Loucy (cell line): ENCODE results near the gene MINDY2.

Source experiments
- H2AFZ ChIP-seq: fragments of 200-600 bp; sonication (generic); 2 replicates; pipeline ENCODE4 v1.6.0; 2016; ENCODE audit warnings: antibody characterized with exemption, mild to moderate bottlenecking, low read length, moderate library complexity
- H3F3A ChIP-seq: fragments of 200-600 bp; 2 replicates; pipeline ENCODE4 v1.6.0; 2016; ENCODE audit warnings: antibody characterized with exemption, low read depth, mild to moderate bottlenecking
- H3K27me3 ChIP-seq: fragments of 200-600 bp; sonication (generic); 2 replicates; pipeline ENCODE4 v1.6.1; 2014; ENCODE audit warnings: low read length, mild to moderate bottlenecking; ENCODE audit not compliant: insufficient read depth, poor library complexity, severe bottlenecking
- H3K36me3 ChIP-seq: fragments of 200-600 bp; sonication (generic); 2 replicates; pipeline ENCODE4 v1.6.1; 2016; ENCODE audit warnings: low read length; ENCODE audit not compliant: insufficient read depth
- H3K4me1 ChIP-seq: fragments of 200-600 bp; sonication (generic); 2 replicates; pipeline ENCODE4 v1.5.1; 2014; ENCODE audit warnings: low read length, mild to moderate bottlenecking; ENCODE audit not compliant: insufficient read depth, poor library complexity, severe bottlenecking
- H3K4me2 ChIP-seq: fragments of 200-600 bp; sonication (generic); 2 replicates; pipeline ENCODE4 v1.6.0; 2014; ENCODE audit warnings: antibody characterized with exemption, low read length, low read depth, mild to moderate bottlenecking; ENCODE audit not compliant: poor library complexity, severe bottlenecking
- H3K4me3 ChIP-seq: fragments of 200-600 bp; sonication (generic); 2 replicates; pipeline ENCODE4 v1.5.1; 2014; ENCODE audit warnings: low read length, mild to moderate bottlenecking, mixed read lengths; ENCODE audit not compliant: poor library complexity, severe bottlenecking
- H3K79me2 ChIP-seq: fragments of 200-600 bp; sonication (generic); 2 replicates; pipeline ENCODE4 v1.6.1; 2014; ENCODE audit warnings: low read length; ENCODE audit not compliant: insufficient read depth
- H3K9ac ChIP-seq: fragments of 200-600 bp; sonication (generic); 2 replicates; pipeline ENCODE4 v1.6.0; 2014; ENCODE audit warnings: mild to moderate bottlenecking, low read depth, low read length, moderate library complexity; ENCODE audit not compliant: poor library complexity, severe bottlenecking
- H3K9me2 ChIP-seq: fragments of 200-600 bp; sonication (generic); replicated peaks from 2 replicates; pipeline ENCODE4 v1.6.1; 2016; ENCODE audit warnings: low read depth, low read length, mixed read lengths
- H3K9me3 ChIP-seq: fragments of 200-600 bp; sonication (generic); 2 replicates; pipeline ENCODE4 v1.6.1; 2014; ENCODE audit warnings: mild to moderate bottlenecking, antibody characterized with exemption, low read length, low read depth; ENCODE audit not compliant: insufficient read depth
- H4K20me1 ChIP-seq: fragments of 200-600 bp; sonication (generic); 2 replicates; pipeline ENCODE4 v1.6.0; 2014; ENCODE audit warnings: antibody characterized with exemption, low read length, mild to moderate bottlenecking; ENCODE audit not compliant: insufficient read depth, poor library complexity, severe bottlenecking
- CTCF ChIP-seq: fragments of 200-600 bp; sonication (generic); conservative IDR thresholded peaks from 2 replicates; pipeline ENCODE4 v1.5.1; 2014; ENCODE audit warnings: mild to moderate bottlenecking, antibody characterized with exemption, low read length
- EZH2phosphoT487 ChIP-seq: fragments of 200-600 bp; IDR thresholded peaks from 2 replicates; pipeline ENCODE4 v1.6.1; 2018; ENCODE audit warnings: antibody characterized with exemption, mild to moderate bottlenecking, moderate library complexity, borderline replicate concordance

Gene MINDY2

GRCh38 chr15:58770519-58770856, 614 bp upstream of the MINDY2 start:
- TF ChIP-seq EZH2phosphoT487 (no peak), CTCF (0 out of 2 replicates have a peak, but pooled peaks have one; percentile 7)
- Histone ChIP-seq H2AFZ (peak overlapping the region; percentile 90), H3F3A (0 out of 2 replicates have a peak, but pooled peaks cover 3% of the 10 kb centered on the region), H3K36me3 (no peaks in the 10 kb centered on the region), H3K27me3 (no peaks in the 10 kb centered on the region), H3K4me3 (peak overlapping the region; percentile 82), H3K4me1 (peaks cover 43% of the 10 kb centered on the region), H4K20me1 (peaks cover 6% of the 10 kb centered on the region), H3K9ac (peak overlapping the region; percentile 85), H3K9me3 (no peaks in the 10 kb centered on the region), H3K4me2 (peak overlapping the region; percentile 77), H3K79me2 (peaks cover 42% of the 10 kb centered on the region), H3K9me2 (no peaks in the 10 kb centered on the region)

GRCh38 chr15:58771621-58772250, 634 bp downstream of the MINDY2 start:
- H3K9me3 ChIP-seq = no peaks in the 10 kb centered on the region
- H3K4me2 ChIP-seq = peak overlapping the region; percentile 91
- no peaks in the 10 kb centered on the region for H3K27me3 ChIP-seq
- H4K20me1 ChIP-seq = peaks cover 10% of the 10 kb centered on the region
- H2AFZ ChIP-seq = peak overlapping the region; percentile 96
- peaks cover 54% of the 10 kb centered on the region for H3K79me2 ChIP-seq
- no peaks in the 10 kb centered on the region for H3K36me3 ChIP-seq
- 0 out of 2 replicates have a peak, but pooled peaks cover 3% of the 10 kb centered on the region for H3F3A ChIP-seq
- peaks cover 53% of the 10 kb centered on the region for H3K4me1 ChIP-seq
- peak overlapping the region; percentile 82 for H3K4me3 ChIP-seq
- no peaks in the 10 kb centered on the region for H3K9me2 ChIP-seq
- peak overlapping the region; percentile 85 for H3K9ac ChIP-seq
- TF ChIP-seq EZH2phosphoT487 = no peak
- no peak for TF ChIP-seq CTCF

DNA sequence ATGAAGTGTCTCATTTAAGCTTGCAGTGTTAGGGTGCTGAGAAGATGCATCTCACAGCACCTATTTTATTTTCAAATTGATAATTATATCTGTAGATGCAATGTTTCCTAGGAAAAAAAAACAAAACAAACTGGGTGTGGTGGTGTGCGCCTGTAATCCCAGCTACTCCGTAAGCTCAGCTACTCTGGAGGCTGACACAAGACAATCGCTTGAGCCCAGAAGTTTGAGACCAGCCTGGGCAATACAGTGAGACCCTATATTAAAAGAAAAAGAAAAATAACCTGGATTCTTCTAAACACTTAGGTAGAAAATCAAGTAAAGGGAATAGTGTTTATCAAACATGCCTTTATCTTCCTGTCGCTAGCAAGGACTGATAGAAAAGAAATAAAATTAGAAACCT, 1.9 kb downstream of the MINDY2 start:
- Histone ChIP-seq H3K36me3 (no peaks in the 10 kb centered on the region), H3K27me3 (no peaks in the 10 kb centered on the region), H3K4me1 (peaks cover 58% of the 10 kb centered on the region)

More for the DNA sequence above, 1.9 kb downstream of the MINDY2 start:
- no peaks in the 10 kb centered on the region for H3K9me3 ChIP-seq
- H3K9ac ChIP-seq = peak overlapping the region; percentile 17
- H3K4me2 ChIP-seq = peak overlapping the region; percentile 91
- H3K4me3 ChIP-seq = peak overlapping the region; percentile 82
- no peaks in the 10 kb centered on the region for H3K9me2 ChIP-seq
- H3K79me2 ChIP-seq = peaks cover 61% of the 10 kb centered on the region
- peaks cover 10% of the 10 kb centered on the region for H4K20me1 ChIP-seq
- TF ChIP-seq CTCF = no peak
- no peak for TF ChIP-seq EZH2phosphoT487
- no peak overlapping the region for H2AFZ ChIP-seq
- 0 out of 2 replicates have a peak, but pooled peaks cover 3% of the 10 kb centered on the region for H3F3A ChIP-seq
